Measurements from ENCODE around the gene DPM2. TPM values are rescaled to one million over a fixed set of nuclear protein-coding genes. Genes with fewer than 3 reads are reported as not detected.

Gene DPM2
- total RNA-seq, 2 donors from 2014 or later: 45.7 TPM

DNA sequence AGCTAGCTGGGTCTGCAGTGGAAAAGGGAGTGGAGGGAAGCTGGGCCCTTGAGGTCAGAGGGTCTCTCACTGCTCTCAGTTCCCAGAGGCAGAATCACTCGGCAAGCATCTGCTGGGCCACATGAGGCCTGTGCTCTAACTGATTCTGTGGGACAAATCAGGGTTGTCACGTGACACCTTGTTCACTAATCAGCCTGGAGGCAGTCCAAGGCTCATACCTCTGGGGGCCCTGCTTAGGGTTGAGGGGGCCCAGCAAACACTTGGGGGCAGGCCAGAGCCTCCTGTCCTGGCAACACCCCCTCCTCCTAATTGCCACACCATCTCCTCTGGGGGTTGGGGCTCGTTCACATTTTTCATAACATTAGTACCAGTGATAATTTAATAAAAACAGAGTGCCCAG, 9.1 kb upstream of the DPM2 start:
- WGBS, 2 experiments (ENCODE audit: insufficient coverage in 1 of 2, insufficient read length in 1 of 2): 83 to 89% methylated on average over 2 to 3 of the region's 3 CpGs
- no peak overlapping the region for H3K4me3 ChIP-seq (ENCODE audit: low read length)
- Mint-ChIP-seq H3K27ac (no peak overlapping the region), H3K27me3 (ENCODE audit: insufficient read depth) (no peaks in the 10 kb centered on the region), H3K9me3 (no peaks in the 10 kb centered on the region), H3K4me1 (no peaks in the 10 kb centered on the region), H3K36me3 (ENCODE audit: low read depth) (peaks cover 32% of the 10 kb centered on the region), H3K4me3 (no peak overlapping the region)
- DNase-seq: no peak
- H3K4me1 ChIP-seq (ENCODE audit: control insufficient read depth, insufficient read depth, low read length): no peaks in the 10 kb centered on the region
- H3K27ac ChIP-seq (ENCODE audit: low read depth, low read length): no peak overlapping the region
- no peaks in the 10 kb centered on the region for H3K27me3 ChIP-seq (ENCODE audit: control insufficient read depth, insufficient read depth, low read length, poor library complexity, severe bottlenecking)
- H3K9ac ChIP-seq (ENCODE audit: extremely low read depth, low read length, poor library complexity, severe bottlenecking): no peak overlapping the region
- peaks cover 25% of the 10 kb centered on the region for H3K36me3 ChIP-seq (ENCODE audit: control insufficient read depth, insufficient read depth, low read length)
- H3K9me3 ChIP-seq (ENCODE audit: control insufficient read depth, low read length): no peaks in the 10 kb centered on the region
- TF ChIP-seq, protein P1, sequence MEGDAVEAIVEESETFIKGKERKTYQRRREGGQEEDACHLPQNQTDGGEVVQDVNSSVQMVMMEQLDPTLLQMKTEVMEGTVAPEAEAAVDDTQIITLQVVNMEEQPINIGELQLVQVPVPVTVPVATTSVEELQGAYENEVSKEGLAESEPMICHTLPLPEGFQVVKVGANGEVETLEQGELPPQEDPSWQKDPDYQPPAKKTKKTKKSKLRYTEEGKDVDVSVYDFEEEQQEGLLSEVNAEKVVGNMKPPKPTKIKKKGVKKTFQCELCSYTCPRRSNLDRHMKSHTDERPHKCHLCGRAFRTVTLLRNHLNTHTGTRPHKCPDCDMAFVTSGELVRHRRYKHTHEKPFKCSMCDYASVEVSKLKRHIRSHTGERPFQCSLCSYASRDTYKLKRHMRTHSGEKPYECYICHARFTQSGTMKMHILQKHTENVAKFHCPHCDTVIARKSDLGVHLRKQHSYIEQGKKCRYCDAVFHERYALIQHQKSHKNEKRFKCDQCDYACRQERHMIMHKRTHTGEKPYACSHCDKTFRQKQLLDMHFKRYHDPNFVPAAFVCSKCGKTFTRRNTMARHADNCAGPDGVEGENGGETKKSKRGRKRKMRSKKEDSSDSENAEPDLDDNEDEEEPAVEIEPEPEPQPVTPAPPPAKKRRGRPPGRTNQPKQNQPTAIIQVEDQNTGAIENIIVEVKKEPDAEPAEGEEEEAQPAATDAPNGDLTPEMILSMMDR (conservative IDR thresholded peaks at IDR 0.05): no peak

DNA sequence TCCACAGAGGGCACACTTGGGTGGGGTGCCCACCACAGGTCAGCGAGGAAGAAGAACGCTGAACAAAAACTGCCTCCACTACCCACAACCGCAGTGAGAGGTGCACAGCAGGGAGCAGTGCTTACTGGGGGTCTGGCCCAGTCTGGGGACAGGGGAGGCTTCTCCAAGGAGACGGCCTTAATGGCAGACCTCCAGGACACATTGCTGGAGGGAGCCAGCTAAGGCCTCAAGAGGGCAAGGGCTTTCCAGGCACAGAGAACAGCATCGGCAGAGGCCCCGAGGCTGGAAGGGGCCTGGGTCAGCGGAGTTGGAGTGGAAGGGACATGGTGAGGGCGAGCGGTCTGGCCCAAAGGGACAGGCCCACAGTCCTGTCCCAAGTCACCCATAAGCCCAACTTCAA, 8.3 kb upstream of the DPM2 start:
- Histone ChIP-seq H3K27ac (ENCODE audit: low read depth, low read length) (no peak overlapping the region), H3K36me3 (ENCODE audit: control insufficient read depth, insufficient read depth, low read length) (peaks cover 33% of the 10 kb centered on the region), H3K9ac (ENCODE audit: extremely low read depth, low read length, poor library complexity, severe bottlenecking) (no peak overlapping the region), H3K4me1 (ENCODE audit: control insufficient read depth, insufficient read depth, low read length) (no peaks in the 10 kb centered on the region), H3K4me3 (ENCODE audit: low read length) (no peak overlapping the region), H3K9me3 (ENCODE audit: control insufficient read depth, low read length) (no peaks in the 10 kb centered on the region), H3K27me3 (ENCODE audit: control insufficient read depth, insufficient read depth, low read length, poor library complexity, severe bottlenecking) (no peaks in the 10 kb centered on the region)
- Mint-ChIP-seq H3K9me3 (no peaks in the 10 kb centered on the region), H3K27ac (no peak overlapping the region), H3K36me3 (ENCODE audit: low read depth) (peaks cover 32% of the 10 kb centered on the region), H3K4me3 (no peak overlapping the region), H3K27me3 (ENCODE audit: insufficient read depth) (no peaks in the 10 kb centered on the region), H3K4me1 (no peaks in the 10 kb centered on the region)
- TF ChIP-seq, protein P1 (conservative IDR thresholded peaks at IDR 0.05): no peak
- 95 to 100% methylated on average over 1 to 9 of the region's 9 CpGs for WGBS, 2 experiments (ENCODE audit: insufficient coverage in 1 of 2, insufficient read length in 1 of 2)
- no peak for DNase-seq

DNA sequence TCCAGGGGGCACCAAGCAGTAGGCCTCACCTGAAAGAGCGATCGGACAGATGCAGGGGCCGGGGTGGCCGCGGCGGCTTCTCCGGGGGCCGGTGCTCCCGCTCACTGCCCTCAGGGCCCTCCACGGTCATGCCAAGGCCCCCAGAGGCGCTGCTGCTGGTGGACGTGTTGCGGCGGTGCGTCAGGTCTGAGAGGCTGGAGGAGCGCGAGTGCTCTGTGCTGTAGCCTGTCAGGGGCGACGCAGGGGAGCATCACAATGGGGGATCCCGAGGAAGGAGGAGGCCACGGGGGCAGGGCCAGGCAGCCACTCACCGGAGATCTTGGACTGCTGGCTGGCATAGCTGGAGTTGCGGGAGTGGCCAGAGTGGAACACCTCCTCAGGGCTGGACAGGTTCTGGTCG, 7.7 kb upstream of the DPM2 start:
- H3K9ac ChIP-seq (ENCODE audit: extremely low read depth, low read length, poor library complexity, severe bottlenecking): no peak overlapping the region
- H3K4me1 ChIP-seq (ENCODE audit: control insufficient read depth, insufficient read depth, low read length): no peaks in the 10 kb centered on the region
- WGBS, 2 experiments (ENCODE audit: insufficient coverage in 1 of 2, insufficient read length in 1 of 2): 94 to 96% methylated on average over 16 to 24 of the region's 24 CpGs
- Mint-ChIP-seq H3K27me3 (ENCODE audit: insufficient read depth) (no peaks in the 10 kb centered on the region), H3K4me1 (no peaks in the 10 kb centered on the region), H3K27ac (no peak overlapping the region), H3K9me3 (no peaks in the 10 kb centered on the region), H3K36me3 (ENCODE audit: low read depth) (peaks cover 31% of the 10 kb centered on the region), H3K4me3 (no peak overlapping the region)
- H3K27ac ChIP-seq (ENCODE audit: low read depth, low read length): no peak overlapping the region
- DNase-seq: no peak
- TF ChIP-seq, protein P1 (conservative IDR thresholded peaks at IDR 0.05): no peak
- no peaks in the 10 kb centered on the region for H3K27me3 ChIP-seq (ENCODE audit: control insufficient read depth, insufficient read depth, low read length, poor library complexity, severe bottlenecking)
- H3K36me3 ChIP-seq (ENCODE audit: control insufficient read depth, insufficient read depth, low read length): peaks cover 35% of the 10 kb centered on the region
- H3K4me3 ChIP-seq (ENCODE audit: low read length): no peak overlapping the region
- no peaks in the 10 kb centered on the region for H3K9me3 ChIP-seq (ENCODE audit: control insufficient read depth, low read length)

Data from endodermal cell (in vitro differentiated cells).